KMS-11 (cell line): ENCODE results near the gene LARP4B.

ENCODE experiments used
- H2AFZ ChIP-seq: fragments of 200-600 bp; sonication (generic); 2 replicates; pipeline ENCODE4 v1.6.1; 2016; ENCODE audit warnings: antibody characterized with exemption, mixed run types, low read depth
- H3K27ac ChIP-seq: fragments of 200-600 bp; sonication (generic); 2 replicates; pipeline ENCODE4 v1.6.1; 2016; ENCODE audit warnings: mild to moderate bottlenecking, mixed run types
- H3K27me3 ChIP-seq: fragments of 200-600 bp; sonication (generic); 2 replicates; pipeline ENCODE4 v1.6.1; 2017; ENCODE audit warnings: mild to moderate bottlenecking, low read depth, mixed run types, moderate library complexity; ENCODE audit not compliant: insufficient read depth
- H3K36me3 ChIP-seq: fragments of 200-600 bp; sonication (generic); 2 replicates; pipeline ENCODE4 v1.6.1; 2017; ENCODE audit warnings: mild to moderate bottlenecking, mixed run types; ENCODE audit not compliant: insufficient read depth
- H3K4me1 ChIP-seq: fragments of 200-600 bp; sonication (generic); 2 replicates; pipeline ENCODE4 v1.6.1; 2016; ENCODE audit warnings: mild to moderate bottlenecking, low read depth, mixed run types; ENCODE audit not compliant: poor library complexity, severe bottlenecking
- H3K4me2 ChIP-seq: fragments of 200-600 bp; sonication (generic); 2 replicates; pipeline ENCODE4 v1.7.0; 2016; ENCODE audit warnings: mild to moderate bottlenecking, mixed run types
- H3K4me3 ChIP-seq: fragments of 200-600 bp; sonication (generic); IDR thresholded peaks from 2 replicates; pipeline ENCODE4 v1.6.1; 2017; ENCODE audit warnings: low read depth, low read length, mixed read lengths; ENCODE audit not compliant: insufficient read depth
- H3K79me2 ChIP-seq: fragments of 200-600 bp; sonication (generic); 2 replicates; pipeline ENCODE4 v1.6.1; 2016; ENCODE audit warnings: low read depth, mixed run types; ENCODE audit not compliant: insufficient read depth
- H3K9ac ChIP-seq: fragments of 200-600 bp; sonication (generic); 2 replicates; pipeline ENCODE4 v1.6.1; 2016; ENCODE audit warnings: mild to moderate bottlenecking, mixed run types
- H4K20me1 ChIP-seq: fragments of 200-600 bp; sonication (generic); 2 replicates; pipeline ENCODE4 v1.6.1; 2016; ENCODE audit warnings: mild to moderate bottlenecking, mixed run types; ENCODE audit not compliant: insufficient read depth
- TF ChIP-seq, protein P1 (sequence below): fragments of 200-600 bp; sonication (generic); conservative IDR thresholded peaks from 2 replicates; pipeline ENCODE4 v1.6.1; 2017; ENCODE audit warnings: low read depth, mild to moderate bottlenecking, antibody characterized with exemption, low read length, moderate library complexity, mixed read lengths

LARP4B gene

DNA sequence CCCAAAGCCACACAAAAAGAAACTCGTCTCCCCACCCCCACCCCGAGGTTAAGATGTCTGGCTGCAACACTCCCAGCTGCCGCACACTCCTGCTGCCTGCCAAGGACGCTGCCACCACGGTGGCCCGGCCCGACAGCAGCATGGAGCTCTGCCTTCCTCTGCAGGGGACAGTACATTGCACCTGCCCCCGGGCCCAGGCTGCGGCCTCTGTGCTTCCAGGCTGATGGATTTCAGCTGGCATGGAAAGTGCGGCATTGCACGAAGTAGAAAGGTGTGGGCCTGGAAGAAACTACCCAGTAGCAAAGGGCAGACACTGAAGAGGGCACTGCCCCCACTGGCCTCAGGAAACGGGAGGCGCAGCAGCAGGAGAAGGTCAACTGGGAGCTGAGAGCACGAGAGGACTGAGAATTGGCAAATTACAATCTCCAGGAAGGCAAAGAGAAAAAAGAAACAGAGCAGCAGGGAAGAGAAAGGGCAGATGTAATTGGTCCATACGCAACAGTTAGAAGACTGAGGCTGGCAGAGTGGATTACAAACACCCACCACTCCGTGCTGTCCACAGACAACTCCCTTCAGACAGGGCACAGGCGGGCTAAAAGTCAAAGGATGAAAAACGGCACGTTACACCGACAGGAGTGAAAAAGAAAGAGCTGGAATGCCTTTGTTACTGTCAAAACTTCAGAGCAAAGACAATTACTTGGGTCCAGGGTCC, 124.9 kb downstream of the LARP4B start:
- Histone ChIP-seq H3K36me3 (no peaks in the 10 kb centered on the region), H3K27me3 (no peaks in the 10 kb centered on the region), H3K4me2 (no peak overlapping the region), H3K79me2 (no peaks in the 10 kb centered on the region), H3K27ac (no peak overlapping the region), H2AFZ (no peak overlapping the region), H3K4me1 (no peaks in the 10 kb centered on the region), H4K20me1 (no peaks in the 10 kb centered on the region), H3K4me3 (no peak overlapping the region), H3K9ac (no peak overlapping the region)
- TF ChIP-seq, protein P1, sequence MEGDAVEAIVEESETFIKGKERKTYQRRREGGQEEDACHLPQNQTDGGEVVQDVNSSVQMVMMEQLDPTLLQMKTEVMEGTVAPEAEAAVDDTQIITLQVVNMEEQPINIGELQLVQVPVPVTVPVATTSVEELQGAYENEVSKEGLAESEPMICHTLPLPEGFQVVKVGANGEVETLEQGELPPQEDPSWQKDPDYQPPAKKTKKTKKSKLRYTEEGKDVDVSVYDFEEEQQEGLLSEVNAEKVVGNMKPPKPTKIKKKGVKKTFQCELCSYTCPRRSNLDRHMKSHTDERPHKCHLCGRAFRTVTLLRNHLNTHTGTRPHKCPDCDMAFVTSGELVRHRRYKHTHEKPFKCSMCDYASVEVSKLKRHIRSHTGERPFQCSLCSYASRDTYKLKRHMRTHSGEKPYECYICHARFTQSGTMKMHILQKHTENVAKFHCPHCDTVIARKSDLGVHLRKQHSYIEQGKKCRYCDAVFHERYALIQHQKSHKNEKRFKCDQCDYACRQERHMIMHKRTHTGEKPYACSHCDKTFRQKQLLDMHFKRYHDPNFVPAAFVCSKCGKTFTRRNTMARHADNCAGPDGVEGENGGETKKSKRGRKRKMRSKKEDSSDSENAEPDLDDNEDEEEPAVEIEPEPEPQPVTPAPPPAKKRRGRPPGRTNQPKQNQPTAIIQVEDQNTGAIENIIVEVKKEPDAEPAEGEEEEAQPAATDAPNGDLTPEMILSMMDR = no peak

DNA sequence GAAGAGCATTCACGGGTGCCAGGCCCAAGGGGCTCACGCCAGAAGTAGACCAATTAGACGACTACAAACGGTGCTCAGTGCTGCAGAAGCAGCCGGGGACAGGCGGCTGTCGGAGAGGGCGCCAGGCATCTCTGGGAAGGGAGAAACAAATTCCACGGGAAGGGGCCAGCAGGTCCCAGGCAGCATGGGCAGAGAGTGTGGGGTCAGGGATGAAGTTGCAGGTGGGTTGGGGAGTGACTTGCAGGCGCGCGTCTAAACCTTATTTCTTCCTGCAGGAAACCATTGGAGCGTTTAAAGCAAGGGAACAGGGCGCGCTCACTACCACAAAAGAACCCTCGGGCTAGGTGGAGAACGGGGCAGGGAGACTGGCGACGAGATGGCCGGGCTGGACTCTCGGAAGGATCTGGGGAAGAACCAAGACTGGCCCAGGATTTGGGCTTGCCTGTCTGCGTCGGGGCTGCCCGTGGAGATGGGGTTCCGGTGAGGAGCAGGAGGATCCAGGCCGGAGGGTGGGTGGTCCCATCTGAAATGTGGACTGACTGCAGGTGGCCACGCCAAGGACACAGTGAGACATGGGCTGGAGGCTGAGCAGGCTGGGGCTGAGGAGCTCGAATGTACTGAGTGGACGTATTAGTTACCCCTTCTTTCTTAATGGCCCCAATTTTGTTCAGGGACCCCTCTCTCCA, 125.7 kb downstream of the LARP4B start:
- Histone ChIP-seq H3K36me3 (no peaks in the 10 kb centered on the region), H2AFZ (no peak overlapping the region), H3K79me2 (no peaks in the 10 kb centered on the region), H3K9ac (no peak overlapping the region), H3K4me2 (no peak overlapping the region), H3K4me3 (no peak overlapping the region), H3K27me3 (no peaks in the 10 kb centered on the region), H4K20me1 (no peaks in the 10 kb centered on the region), H3K27ac (no peak overlapping the region), H3K4me1 (no peaks in the 10 kb centered on the region)
- TF ChIP-seq, protein P1 = no peak

DNA sequence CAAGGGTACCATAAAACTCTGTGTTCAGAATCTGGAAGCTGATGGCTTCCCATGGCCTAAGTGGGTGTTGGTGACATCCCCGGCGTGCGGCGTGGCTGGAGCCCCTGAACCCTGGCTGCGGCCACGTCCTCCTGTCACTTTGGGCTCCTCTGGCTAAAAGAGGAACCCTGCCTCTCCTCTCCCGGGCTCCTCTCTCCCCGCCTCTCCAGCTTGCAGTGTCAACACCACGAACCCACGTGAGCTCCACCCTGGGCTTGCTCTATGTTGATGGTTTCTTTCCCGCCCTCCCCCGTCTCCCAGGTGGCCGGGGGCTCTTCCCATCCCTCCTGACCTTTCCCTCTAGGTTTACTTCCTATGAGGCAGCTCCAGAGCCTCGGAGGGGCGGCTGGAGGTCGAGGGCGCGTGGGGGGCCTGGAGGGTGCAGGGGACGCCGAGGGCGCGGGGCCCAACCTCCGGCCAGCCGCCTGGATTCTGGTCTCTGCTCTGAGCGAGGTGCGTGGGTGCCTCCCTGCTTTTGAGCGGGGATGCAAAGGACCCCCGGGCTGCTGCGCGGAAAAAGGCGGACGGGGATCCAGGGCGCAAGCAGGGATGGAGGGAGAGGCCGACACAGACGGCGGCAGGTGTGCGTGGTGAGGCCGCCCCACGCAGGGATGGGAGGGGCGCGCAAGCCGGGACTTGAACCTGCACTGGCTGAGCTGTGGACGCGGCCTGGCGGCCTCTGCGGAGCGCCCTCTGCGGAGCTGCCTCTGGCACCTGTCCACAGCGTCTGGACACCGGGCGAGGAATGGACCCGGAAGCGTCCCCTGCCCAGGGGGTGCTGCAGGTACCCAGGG, 126.5 kb downstream of the LARP4B start:
- H3K4me1 ChIP-seq = no peaks in the 10 kb centered on the region
- H3K9ac ChIP-seq = no peak overlapping the region
- no peaks in the 10 kb centered on the region for H3K79me2 ChIP-seq
- H3K27me3 ChIP-seq = no peaks in the 10 kb centered on the region
- TF ChIP-seq, protein P1 = no peak
- no peaks in the 10 kb centered on the region for H3K36me3 ChIP-seq
- no peak overlapping the region for H2AFZ ChIP-seq
- H4K20me1 ChIP-seq = no peaks in the 10 kb centered on the region
- no peak overlapping the region for H3K4me2 ChIP-seq
- no peak overlapping the region for H3K27ac ChIP-seq
- no peak overlapping the region for H3K4me3 ChIP-seq

DNA sequence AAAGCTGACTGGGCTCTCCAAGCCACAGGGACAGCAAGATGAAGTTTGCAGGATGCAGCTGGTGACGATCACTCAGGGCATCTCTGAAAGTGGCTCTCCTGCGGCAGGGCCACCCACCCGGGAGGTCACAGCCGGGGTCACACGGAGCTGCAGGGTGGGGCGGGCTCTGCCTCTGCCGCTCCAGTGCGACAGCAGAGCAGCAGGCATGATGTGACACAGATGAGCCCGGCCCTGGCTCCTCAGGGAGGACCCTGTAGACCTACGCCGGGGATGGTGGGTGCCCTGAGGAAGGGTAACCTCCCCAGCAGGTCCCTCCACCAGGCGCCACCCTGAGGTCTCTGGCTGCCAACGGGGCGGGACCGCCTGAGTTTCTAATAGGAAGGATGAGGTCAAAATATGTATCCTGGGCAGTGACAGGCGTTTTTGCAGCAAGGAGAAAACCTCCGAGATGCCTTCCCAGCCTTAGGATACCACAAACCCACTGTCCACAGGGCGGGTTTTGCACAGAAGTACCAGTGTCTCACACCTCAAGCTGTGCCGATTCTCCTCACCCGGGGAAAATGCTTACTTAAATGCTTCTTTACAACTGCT, 127.2 kb downstream of the LARP4B start:
- no peaks in the 10 kb centered on the region for H3K27me3 ChIP-seq
- no peak overlapping the region for H3K27ac ChIP-seq
- H3K79me2 ChIP-seq = no peaks in the 10 kb centered on the region
- no peak overlapping the region for H3K4me3 ChIP-seq
- H3K9ac ChIP-seq = no peak overlapping the region
- H4K20me1 ChIP-seq = no peaks in the 10 kb centered on the region
- TF ChIP-seq, protein P1 = no peak
- H2AFZ ChIP-seq = no peak overlapping the region
- H3K4me2 ChIP-seq = no peak overlapping the region
- no peaks in the 10 kb centered on the region for H3K4me1 ChIP-seq
- no peaks in the 10 kb centered on the region for H3K36me3 ChIP-seq
